ENCODE results near the gene MBNL1.

- no peak for TF ChIP-seq CTCF (IDR thresholded peaks at IDR 0.05; ENCODE audit: borderline replicate concordance, extremely low read depth, low read length, poor library complexity, severe bottlenecking)
- TF ChIP-seq EZH2 (IDR thresholded peaks at IDR 0.05; ENCODE audit: borderline replicate concordance, low read depth, low read length, severe bottlenecking): no peak
Measured at GRCh38 chr3:152352554-152352953, 83.8 kb downstream of the MBNL1 start.

All from DND-41 (cell line).